Measurements from ENCODE around the gene NREP.

GRCh38 chr5:111800351-111800750, 43.4 kb upstream of the NREP start:
- no peak for TF ChIP-seq CTCF (IDR thresholded peaks at IDR 0.05)
- TF ChIP-seq EZH2 (IDR thresholded peaks at IDR 0.05) = no peak

All from neural progenitor cell (in vitro differentiated cells).